Prostate gland (tissue), 2 donors: Measurements from ENCODE around the gene PON3.

Experiments
- POLR2A ChIP-seq: fragments of 450-650 bp; IDR thresholded peaks from one replicate; pipeline ENCODE4 v1.6.1; 2016; ENCODE audit warnings: antibody characterized with exemption, mild to moderate bottlenecking
- TF ChIP-seq, protein P1 (sequence below), 4 experiments: fragments of 200-600 bp in 2 of 4; fragments of 450-650 bp in 2 of 4; sonication (generic) in 2 of 4; IDR thresholded peaks; 1 replicate in 3 of 4; 2 replicates in 1 of 4; pipeline ENCODE4 v1.5.1; 2016 to 2019; ENCODE audit warnings: antibody characterized with exemption in 4 of 4, mild to moderate bottlenecking in 2 of 4, moderate library complexity in 2 of 4

DNA sequence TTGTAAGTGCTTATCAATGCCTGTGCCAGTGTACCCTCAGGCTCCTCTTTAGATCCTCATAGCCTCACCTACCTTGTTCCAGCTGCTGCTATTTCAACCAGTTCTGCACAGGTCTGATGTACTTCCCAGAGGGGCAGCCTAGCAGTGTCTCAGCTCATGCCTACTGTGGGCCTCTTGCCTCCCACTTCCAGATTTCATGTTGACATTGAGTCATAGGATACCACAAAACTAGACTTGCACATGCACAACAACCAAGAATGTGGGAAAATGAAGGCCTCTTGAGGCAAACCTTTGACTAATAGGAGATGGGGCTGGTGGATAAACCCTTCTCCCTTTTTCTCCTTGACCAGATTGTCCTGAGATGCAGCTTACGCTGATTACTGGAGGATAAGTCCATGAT is 31.0 kb downstream of the PON3 start:
- TF ChIP-seq, protein P1, sequence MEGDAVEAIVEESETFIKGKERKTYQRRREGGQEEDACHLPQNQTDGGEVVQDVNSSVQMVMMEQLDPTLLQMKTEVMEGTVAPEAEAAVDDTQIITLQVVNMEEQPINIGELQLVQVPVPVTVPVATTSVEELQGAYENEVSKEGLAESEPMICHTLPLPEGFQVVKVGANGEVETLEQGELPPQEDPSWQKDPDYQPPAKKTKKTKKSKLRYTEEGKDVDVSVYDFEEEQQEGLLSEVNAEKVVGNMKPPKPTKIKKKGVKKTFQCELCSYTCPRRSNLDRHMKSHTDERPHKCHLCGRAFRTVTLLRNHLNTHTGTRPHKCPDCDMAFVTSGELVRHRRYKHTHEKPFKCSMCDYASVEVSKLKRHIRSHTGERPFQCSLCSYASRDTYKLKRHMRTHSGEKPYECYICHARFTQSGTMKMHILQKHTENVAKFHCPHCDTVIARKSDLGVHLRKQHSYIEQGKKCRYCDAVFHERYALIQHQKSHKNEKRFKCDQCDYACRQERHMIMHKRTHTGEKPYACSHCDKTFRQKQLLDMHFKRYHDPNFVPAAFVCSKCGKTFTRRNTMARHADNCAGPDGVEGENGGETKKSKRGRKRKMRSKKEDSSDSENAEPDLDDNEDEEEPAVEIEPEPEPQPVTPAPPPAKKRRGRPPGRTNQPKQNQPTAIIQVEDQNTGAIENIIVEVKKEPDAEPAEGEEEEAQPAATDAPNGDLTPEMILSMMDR (IDR thresholded peaks at IDR 0.05) = no peak
- TF ChIP-seq POLR2A = no peak
